ENCODE data around the gene GMPR2.

The GMPR2 gene

GRCh38 chr14:24280797-24281460 is 48.2 kb downstream of the GMPR2 start:
- Histone ChIP-seq H3K4me1 (ENCODE audit: low read depth, poor library complexity, severe bottlenecking) (peaks cover 7% of the 10 kb centered on the region), H3K4me2 (no peak overlapping the region), H3K79me2 (ENCODE audit: insufficient read depth, low read depth) (no peaks in the 10 kb centered on the region), H3K27ac (no peak overlapping the region), H3K36me3 (ENCODE audit: insufficient read depth) (no peaks in the 10 kb centered on the region), H2AFZ (ENCODE audit: low read depth) (no peak overlapping the region), H3K9ac (no peak overlapping the region), H3K27me3 (ENCODE audit: insufficient read depth, low read depth) (no peaks in the 10 kb centered on the region), H4K20me1 (ENCODE audit: insufficient read depth) (no peaks in the 10 kb centered on the region), H3K4me3 (IDR thresholded peaks at IDR 0.05; ENCODE audit: insufficient read depth, low read depth, low read length) (no peak overlapping the region)
- no peak for TF ChIP-seq CTCF (conservative IDR thresholded peaks at IDR 0.05; ENCODE audit: low read depth, low read length)

DNA sequence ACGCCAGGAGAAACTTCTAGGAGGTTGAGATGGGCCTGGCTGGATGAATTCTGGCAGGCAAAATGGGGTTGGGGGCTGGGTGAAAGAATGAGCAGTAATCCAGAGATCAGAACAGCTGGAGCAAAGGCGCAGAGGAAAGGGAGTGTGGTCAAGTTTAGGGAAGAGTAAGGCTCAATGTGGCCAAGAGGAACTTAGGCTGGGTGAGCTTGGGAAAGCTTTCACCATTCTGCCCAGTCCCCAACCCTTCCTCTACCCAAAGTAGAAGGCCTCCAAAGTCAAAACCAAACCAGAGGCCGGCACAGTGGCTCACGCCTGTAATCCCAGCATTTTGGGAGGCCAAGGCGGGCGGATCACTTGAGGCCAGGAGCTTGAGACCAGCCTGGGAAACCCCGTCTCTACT is 48.9 kb downstream of the GMPR2 start:
- no peaks in the 10 kb centered on the region for H3K36me3 ChIP-seq (ENCODE audit: insufficient read depth)
- no peak overlapping the region for H3K4me2 ChIP-seq
- H3K27ac ChIP-seq = no peak overlapping the region
- H3K9ac ChIP-seq = no peak overlapping the region
- no peaks in the 10 kb centered on the region for H3K27me3 ChIP-seq (ENCODE audit: insufficient read depth, low read depth)
- H2AFZ ChIP-seq (ENCODE audit: low read depth) = no peak overlapping the region
- no peaks in the 10 kb centered on the region for H4K20me1 ChIP-seq (ENCODE audit: insufficient read depth)
- peaks cover 7% of the 10 kb centered on the region for H3K4me1 ChIP-seq (ENCODE audit: low read depth, poor library complexity, severe bottlenecking)
- H3K79me2 ChIP-seq (ENCODE audit: insufficient read depth, low read depth) = no peaks in the 10 kb centered on the region
- no peak overlapping the region for H3K4me3 ChIP-seq (IDR thresholded peaks at IDR 0.05; ENCODE audit: insufficient read depth, low read depth, low read length)
- no peak for TF ChIP-seq CTCF (conservative IDR thresholded peaks at IDR 0.05; ENCODE audit: low read depth, low read length)

GRCh38 chr14:24282736-24283135 is 50.0 kb downstream of the GMPR2 start:
- H3K4me3 ChIP-seq (IDR thresholded peaks at IDR 0.05; ENCODE audit: insufficient read depth, low read depth, low read length) = no peak overlapping the region
- H3K27me3 ChIP-seq (ENCODE audit: insufficient read depth, low read depth) = no peaks in the 10 kb centered on the region
- H3K4me1 ChIP-seq (ENCODE audit: low read depth, poor library complexity, severe bottlenecking) = peaks cover 7% of the 10 kb centered on the region
- H3K4me2 ChIP-seq = no peak overlapping the region
- H4K20me1 ChIP-seq (ENCODE audit: insufficient read depth) = no peaks in the 10 kb centered on the region
- no peak overlapping the region for H3K27ac ChIP-seq
- no peaks in the 10 kb centered on the region for H3K36me3 ChIP-seq (ENCODE audit: insufficient read depth)
- TF ChIP-seq CTCF (conservative IDR thresholded peaks at IDR 0.05; ENCODE audit: low read depth, low read length) = no peak
- H3K9ac ChIP-seq = no peak overlapping the region
- no peaks in the 10 kb centered on the region for H3K79me2 ChIP-seq (ENCODE audit: insufficient read depth, low read depth)
- no peak overlapping the region for H2AFZ ChIP-seq (ENCODE audit: low read depth)

DNA sequence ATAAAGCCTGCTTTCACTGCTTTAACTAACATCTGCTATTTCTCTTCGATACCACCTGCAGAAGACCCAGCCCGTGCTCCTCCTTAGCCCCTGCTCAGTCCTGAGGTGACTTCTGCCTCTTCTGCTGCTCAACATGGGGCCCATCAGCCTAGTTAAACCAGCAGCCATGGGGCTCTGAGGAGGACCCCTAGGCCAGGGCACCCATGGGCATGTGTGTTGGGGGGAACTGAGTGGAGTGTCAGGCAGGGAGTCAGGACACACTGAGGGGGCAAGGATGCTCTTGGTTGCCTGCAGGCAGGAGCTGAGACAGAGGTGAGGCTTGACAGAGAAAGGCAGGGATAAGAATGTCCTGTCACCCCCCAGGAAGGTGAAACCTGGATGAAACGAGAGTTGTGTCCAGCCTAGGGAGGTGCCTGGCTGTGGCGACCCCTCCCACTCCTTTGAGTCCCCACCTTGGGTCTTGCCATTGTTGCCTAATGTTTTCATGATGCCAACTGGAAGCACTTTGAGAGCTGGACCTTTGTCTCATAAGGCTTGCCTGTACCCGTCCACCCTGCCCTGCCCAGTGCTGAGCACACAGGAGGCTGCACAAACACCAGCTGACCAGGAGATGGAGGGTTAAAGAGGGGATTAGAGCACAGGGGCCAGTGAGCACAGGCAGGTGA is 51.2 kb downstream of the GMPR2 start:
- Histone ChIP-seq H3K4me3 (IDR thresholded peaks at IDR 0.05; ENCODE audit: insufficient read depth, low read depth, low read length) (no peak overlapping the region), H3K9ac (no peak overlapping the region), H3K36me3 (ENCODE audit: insufficient read depth) (no peaks in the 10 kb centered on the region), H3K27me3 (ENCODE audit: insufficient read depth, low read depth) (no peaks in the 10 kb centered on the region), H4K20me1 (ENCODE audit: insufficient read depth) (no peaks in the 10 kb centered on the region), H2AFZ (ENCODE audit: low read depth) (no peak overlapping the region), H3K27ac (no peak overlapping the region), H3K4me2 (no peak overlapping the region), H3K4me1 (ENCODE audit: low read depth, poor library complexity, severe bottlenecking) (peaks cover 5% of the 10 kb centered on the region), H3K79me2 (ENCODE audit: insufficient read depth, low read depth) (no peaks in the 10 kb centered on the region)
- TF ChIP-seq CTCF (conservative IDR thresholded peaks at IDR 0.05; ENCODE audit: low read depth, low read length) = no peak

Measured in KMS-11 (cell line).